Tibial nerve (tissue), 4 donors: ENCODE results near the gene NDST1.

ENCODE experiments used
- EP300 ChIP-seq, 2 donors: sonication (generic); formaldehyde crosslinking; IDR thresholded peaks; one replicate each; pipeline ENCODE4 v1.6.1; 2017; ENCODE audit warnings: antibody characterized with exemption in 2 of 2, mild to moderate bottlenecking in 1 of 2
- POLR2A ChIP-seq, 2 donors: fragments of 450-650 bp; IDR thresholded peaks; one replicate each; pipeline ENCODE4 v1.6.1; 2017; ENCODE audit warnings: antibody characterized with exemption in 2 of 2, mild to moderate bottlenecking in 2 of 2, moderate library complexity in 2 of 2
- TF ChIP-seq, protein P1 (sequence below), 5 experiments: fragments of 200-600 bp in 3 of 5; fragments of 450-650 bp in 2 of 5; sonication (generic) in 3 of 5; IDR thresholded peaks; one replicate each; pipeline ENCODE4 v1.5.1; 2016 to 2019; ENCODE audit warnings: antibody characterized with exemption in 5 of 5, mild to moderate bottlenecking in 3 of 5, moderate library complexity in 2 of 5

DNA sequence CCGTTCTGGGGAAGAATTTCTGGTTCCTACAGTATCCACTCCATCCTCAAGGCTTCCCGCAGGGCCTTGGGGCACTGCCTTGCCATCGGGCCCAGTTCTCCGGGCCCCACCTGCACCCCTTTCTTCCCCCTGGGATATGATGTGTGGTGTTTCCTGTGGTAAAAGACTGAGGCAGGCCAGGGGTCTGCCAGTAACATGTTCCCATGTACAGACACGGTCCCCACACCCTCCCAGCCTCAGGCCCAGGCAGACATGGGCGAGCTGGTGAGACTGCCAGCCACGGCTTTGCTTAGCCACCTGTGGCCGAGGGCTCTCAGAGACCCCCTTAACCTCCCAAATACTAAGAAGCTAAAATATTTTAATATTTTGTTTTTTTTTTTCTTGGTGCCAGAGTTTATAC lies 46.0 kb downstream of the NDST1 start:
- TF ChIP-seq, protein P1, sequence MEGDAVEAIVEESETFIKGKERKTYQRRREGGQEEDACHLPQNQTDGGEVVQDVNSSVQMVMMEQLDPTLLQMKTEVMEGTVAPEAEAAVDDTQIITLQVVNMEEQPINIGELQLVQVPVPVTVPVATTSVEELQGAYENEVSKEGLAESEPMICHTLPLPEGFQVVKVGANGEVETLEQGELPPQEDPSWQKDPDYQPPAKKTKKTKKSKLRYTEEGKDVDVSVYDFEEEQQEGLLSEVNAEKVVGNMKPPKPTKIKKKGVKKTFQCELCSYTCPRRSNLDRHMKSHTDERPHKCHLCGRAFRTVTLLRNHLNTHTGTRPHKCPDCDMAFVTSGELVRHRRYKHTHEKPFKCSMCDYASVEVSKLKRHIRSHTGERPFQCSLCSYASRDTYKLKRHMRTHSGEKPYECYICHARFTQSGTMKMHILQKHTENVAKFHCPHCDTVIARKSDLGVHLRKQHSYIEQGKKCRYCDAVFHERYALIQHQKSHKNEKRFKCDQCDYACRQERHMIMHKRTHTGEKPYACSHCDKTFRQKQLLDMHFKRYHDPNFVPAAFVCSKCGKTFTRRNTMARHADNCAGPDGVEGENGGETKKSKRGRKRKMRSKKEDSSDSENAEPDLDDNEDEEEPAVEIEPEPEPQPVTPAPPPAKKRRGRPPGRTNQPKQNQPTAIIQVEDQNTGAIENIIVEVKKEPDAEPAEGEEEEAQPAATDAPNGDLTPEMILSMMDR (IDR thresholded peaks at IDR 0.05), result no peak
- TF ChIP-seq POLR2A (IDR thresholded peaks at IDR 0.05) (no peak), EP300 (IDR thresholded peaks at IDR 0.05) (no peak)
